Osteoblast (primary cell): ENCODE data around the gene MEF2C. TPM values are rescaled to one million over a fixed set of nuclear protein-coding genes. Genes with fewer than 3 reads are reported as not detected.

ENCODE experiments used
- DNase-seq: peaks from one replicate; pipeline ENCODE4 v3.0.0; 2011; ENCODE audit warnings: low spot score, mixed read lengths; ENCODE audit not compliant: insufficient read length; ENCODE audit errors: missing footprints
- H2AFZ ChIP-seq: 2 replicates; pipeline ENCODE4 v1.6.0; 2011; ENCODE audit warnings: mild to moderate bottlenecking, low read length
- H3K27ac ChIP-seq: 2 replicates; pipeline ENCODE4 v1.5.1; 2011; ENCODE audit warnings: mild to moderate bottlenecking, low read depth, low read length, moderate library complexity
- H3K27me3 ChIP-seq: 2 replicates; pipeline ENCODE4 v1.6.0; 2012; ENCODE audit warnings: mild to moderate bottlenecking, control low read depth, inconsistent platforms, low read length, moderate library complexity; ENCODE audit not compliant: insufficient read depth
- H3K36me3 ChIP-seq: 2 replicates; pipeline ENCODE4 v1.5.1; 2011; ENCODE audit warnings: mild to moderate bottlenecking, low read length, control low read depth, moderate library complexity; ENCODE audit not compliant: insufficient read depth
- H3K4me1 ChIP-seq: 2 replicates; pipeline ENCODE4 v1.5.1; 2011; ENCODE audit warnings: mild to moderate bottlenecking, low read length, control low read depth, moderate library complexity; ENCODE audit not compliant: insufficient read depth
- H3K4me2 ChIP-seq: 2 replicates; pipeline ENCODE4 v1.6.0; 2011; ENCODE audit warnings: mild to moderate bottlenecking, low read length; ENCODE audit not compliant: insufficient read depth
- H3K4me3 ChIP-seq: fragments of 200-600 bp; sonication (generic); 3 replicates; pipeline ENCODE4 v1.5.1; 2012; ENCODE audit warnings: mild to moderate bottlenecking, low read length, inconsistent platforms; ENCODE audit not compliant: insufficient read depth
- H3K79me2 ChIP-seq: 2 replicates; pipeline ENCODE4 v1.6.0; 2012; ENCODE audit warnings: mild to moderate bottlenecking, low read length, control low read depth, inconsistent platforms; ENCODE audit not compliant: insufficient read depth
- H3K9me3 ChIP-seq: 2 replicates; pipeline ENCODE4 v1.5.1; 2011; ENCODE audit warnings: low read depth, low read length, control low read depth
- H4K20me1 ChIP-seq: 2 replicates; pipeline ENCODE4 v1.6.0; 2012; ENCODE audit warnings: mild to moderate bottlenecking, low read length, control low read depth; ENCODE audit not compliant: insufficient read depth
- total RNA-seq: library from RNA; depleted of rRNA; stranded (reverse); fragments of >200 nt; gene quantifications from 2 replicates; pipeline ENCODE4 v1.2.3, GENCODE V29; 2012
- TF ChIP-seq, protein P1 (sequence below): IDR thresholded peaks from 2 replicates; pipeline ENCODE4 v1.5.1; 2011; ENCODE audit warnings: mild to moderate bottlenecking, low read depth, low read length, moderate library complexity; ENCODE audit errors: extremely low read depth

The MEF2C gene
- total RNA-seq, 1 donor: 13.4 TPM

GRCh38 chr5:88875341-88876234 lies 7.4 kb downstream of the MEF2C start:
- DNase-seq: no peak
- H4K20me1 ChIP-seq: no peaks in the 10 kb centered on the region
- H3K27me3 ChIP-seq: no peaks in the 10 kb centered on the region
- H2AFZ ChIP-seq: peak overlapping the region; percentile 42
- peak overlapping the region; percentile 52 for H3K4me3 ChIP-seq
- no peaks in the 10 kb centered on the region for H3K9me3 ChIP-seq
- TF ChIP-seq, protein P1, sequence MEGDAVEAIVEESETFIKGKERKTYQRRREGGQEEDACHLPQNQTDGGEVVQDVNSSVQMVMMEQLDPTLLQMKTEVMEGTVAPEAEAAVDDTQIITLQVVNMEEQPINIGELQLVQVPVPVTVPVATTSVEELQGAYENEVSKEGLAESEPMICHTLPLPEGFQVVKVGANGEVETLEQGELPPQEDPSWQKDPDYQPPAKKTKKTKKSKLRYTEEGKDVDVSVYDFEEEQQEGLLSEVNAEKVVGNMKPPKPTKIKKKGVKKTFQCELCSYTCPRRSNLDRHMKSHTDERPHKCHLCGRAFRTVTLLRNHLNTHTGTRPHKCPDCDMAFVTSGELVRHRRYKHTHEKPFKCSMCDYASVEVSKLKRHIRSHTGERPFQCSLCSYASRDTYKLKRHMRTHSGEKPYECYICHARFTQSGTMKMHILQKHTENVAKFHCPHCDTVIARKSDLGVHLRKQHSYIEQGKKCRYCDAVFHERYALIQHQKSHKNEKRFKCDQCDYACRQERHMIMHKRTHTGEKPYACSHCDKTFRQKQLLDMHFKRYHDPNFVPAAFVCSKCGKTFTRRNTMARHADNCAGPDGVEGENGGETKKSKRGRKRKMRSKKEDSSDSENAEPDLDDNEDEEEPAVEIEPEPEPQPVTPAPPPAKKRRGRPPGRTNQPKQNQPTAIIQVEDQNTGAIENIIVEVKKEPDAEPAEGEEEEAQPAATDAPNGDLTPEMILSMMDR: no peak
- H3K36me3 ChIP-seq: no peaks in the 10 kb centered on the region
- peaks cover 27% of the 10 kb centered on the region for H3K4me1 ChIP-seq
- peaks cover 44% of the 10 kb centered on the region for H3K79me2 ChIP-seq
- H3K4me2 ChIP-seq: peak overlapping the region; percentile 80
- H3K27ac ChIP-seq: peak overlapping the region; percentile 68

GRCh38 chr5:88873447-88873846 lies 9.5 kb downstream of the MEF2C start:
- Histone ChIP-seq H2AFZ (peak overlapping the region; percentile 53), H3K4me2 (peak overlapping the region; percentile 75), H4K20me1 (no peaks in the 10 kb centered on the region), H3K27me3 (no peaks in the 10 kb centered on the region), H3K9me3 (no peaks in the 10 kb centered on the region), H3K79me2 (peaks cover 32% of the 10 kb centered on the region), H3K4me3 (peak overlapping the region; percentile 51), H3K27ac (peak overlapping the region; percentile 40), H3K4me1 (peaks cover 13% of the 10 kb centered on the region), H3K36me3 (no peaks in the 10 kb centered on the region)
- TF ChIP-seq, protein P1: no peak
- no peak for DNase-seq

DNA sequence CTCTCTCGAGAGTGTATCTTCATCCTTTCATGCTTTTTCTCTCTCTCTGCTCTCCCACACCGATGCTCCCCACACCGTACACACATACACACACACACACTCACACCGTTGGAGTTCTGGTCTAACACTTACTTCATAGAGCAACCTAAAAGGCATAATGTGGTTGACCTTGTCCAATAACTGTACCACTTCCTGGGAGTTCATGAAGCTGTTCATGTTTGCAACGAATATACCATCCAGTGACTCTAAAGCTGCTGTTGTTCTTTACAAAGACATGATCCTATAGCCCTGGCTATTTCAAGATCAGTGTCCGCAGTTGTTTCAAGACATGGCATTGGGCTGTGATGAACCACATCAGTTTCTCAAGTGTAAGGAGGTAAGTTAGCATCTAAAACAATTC lies 10.0 kb downstream of the MEF2C start:
- peak overlapping the region; percentile 51 for H3K4me3 ChIP-seq
- no peaks in the 10 kb centered on the region for H3K27me3 ChIP-seq
- H3K36me3 ChIP-seq: no peaks in the 10 kb centered on the region
- H3K4me1 ChIP-seq: peaks cover 13% of the 10 kb centered on the region
- H3K79me2 ChIP-seq: peaks cover 30% of the 10 kb centered on the region
- peak overlapping the region; percentile 40 for H3K27ac ChIP-seq
- peak overlapping the region; percentile 53 for H2AFZ ChIP-seq
- TF ChIP-seq, protein P1: no peak
- no peak for DNase-seq
- no peaks in the 10 kb centered on the region for H4K20me1 ChIP-seq
- peak overlapping the region; percentile 75 for H3K4me2 ChIP-seq
- no peaks in the 10 kb centered on the region for H3K9me3 ChIP-seq

- H4K20me1 ChIP-seq: no peaks in the 10 kb centered on the region
- H3K36me3 ChIP-seq: no peaks in the 10 kb centered on the region
- H3K79me2 ChIP-seq: peaks cover 13% of the 10 kb centered on the region
- H3K27ac ChIP-seq: no peak overlapping the region
- H3K4me3 ChIP-seq: no peak overlapping the region
- TF ChIP-seq, protein P1: no peak
- no peak overlapping the region for H2AFZ ChIP-seq
- H3K9me3 ChIP-seq: no peaks in the 10 kb centered on the region
- no peaks in the 10 kb centered on the region for H3K27me3 ChIP-seq
- H3K4me2 ChIP-seq: no peak overlapping the region
- DNase-seq: no peak
- H3K4me1 ChIP-seq: no peaks in the 10 kb centered on the region
Measured at GRCh38 chr5:88870285-88870684, 12.7 kb downstream of the MEF2C start.
